ENCODE results near the gene FMN1.

Gene FMN1

GRCh38 chr15:33154351-33155166, 40.0 kb downstream of the FMN1 start:
- DNase-seq (ENCODE audit: low read depth in 2 of 2) = no peak

- DNase-seq (ENCODE audit: low read depth in 2 of 2) = no peak
These were observed 41.0 kb downstream of the FMN1 start for GRCh38 chr15:33153548-33153947.

- DNase-seq (ENCODE audit: low read depth in 2 of 2) = no peak
These were observed 41.9 kb downstream of the FMN1 start for GRCh38 chr15:33152502-33153109.

- no peak for DNase-seq (ENCODE audit: low read depth in 2 of 2)
These were observed 43.5 kb downstream of the FMN1 start for GRCh38 chr15:33150971-33151370.

- no peak for DNase-seq (ENCODE audit: low read depth in 2 of 2)
These were observed 44.0 kb downstream of the FMN1 start for GRCh38 chr15:33150431-33150941.

- no peak for DNase-seq (ENCODE audit: low read depth in 2 of 2)
These were observed 44.6 kb downstream of the FMN1 start for GRCh38 chr15:33149919-33150318.

GRCh38 chr15:33148129-33148751, 46.3 kb downstream of the FMN1 start:
- DNase-seq (ENCODE audit: low read depth in 2 of 2) = no peak

- DNase-seq (ENCODE audit: low read depth in 2 of 2) = no peak
These were observed 48.5 kb downstream of the FMN1 start for GRCh38 chr15:33146051-33146450.

- DNase-seq (ENCODE audit: low read depth in 2 of 2) = no peak
These were observed 49.1 kb downstream of the FMN1 start for GRCh38 chr15:33145447-33145846.

- DNase-seq (ENCODE audit: low read depth in 2 of 2) = no peak
These were observed 51.8 kb downstream of the FMN1 start for GRCh38 chr15:33142708-33143107.

- DNase-seq (ENCODE audit: low read depth in 2 of 2) = no peak
These were observed 56.5 kb downstream of the FMN1 start for GRCh38 chr15:33138000-33138399.

- no peak for DNase-seq (ENCODE audit: low read depth in 2 of 2)
These were observed 57.4 kb downstream of the FMN1 start for GRCh38 chr15:33137101-33137500.

GRCh38 chr15:33136353-33136752, 58.2 kb downstream of the FMN1 start:
- no peak for DNase-seq (ENCODE audit: low read depth in 2 of 2)

GRCh38 chr15:33135355-33135781, 59.1 kb downstream of the FMN1 start:
- DNase-seq (ENCODE audit: low read depth in 2 of 2) = no peak

- no peak for DNase-seq (ENCODE audit: low read depth in 2 of 2)
These were observed 61.7 kb downstream of the FMN1 start for GRCh38 chr15:33132722-33133345.

- DNase-seq (ENCODE audit: low read depth in 2 of 2) = no peak
These were observed 62.3 kb downstream of the FMN1 start for GRCh38 chr15:33132233-33132580.

GRCh38 chr15:33131552-33132232, 62.8 kb downstream of the FMN1 start:
- no peak for DNase-seq (ENCODE audit: low read depth in 2 of 2)

GRCh38 chr15:33126559-33127290, 67.8 kb downstream of the FMN1 start:
- DNase-seq (ENCODE audit: low read depth in 2 of 2) = peak; percentile 22 to 43

GRCh38 chr15:33125894-33126537, 68.5 kb downstream of the FMN1 start:
- DNase-seq (ENCODE audit: low read depth in 2 of 2) = no peak

GRCh38 chr15:33124811-33125210, 69.7 kb downstream of the FMN1 start:
- no peak for DNase-seq (ENCODE audit: low read depth in 2 of 2)

- DNase-seq (ENCODE audit: low read depth in 2 of 2) = no peak
These were observed 70.2 kb downstream of the FMN1 start for GRCh38 chr15:33124279-33124678.

All from stimulated activated CD4-positive, alpha-beta T cell treated with anti-CD3 and anti-CD28 coated beads, Interleukin-4, amount 100 ng/mL, for 48 hours (primary cell).